Measurements from ENCODE around the gene TSC22D4. TPM values are rescaled to one million over a fixed set of nuclear protein-coding genes. Genes with fewer than 3 reads are reported as not detected.

The TSC22D4 gene
- total and polyA plus RNA-seq, 9 of the 15 experiments (the other 6 are each of a cell fraction or from before 2014, with no cell fraction given), result 0.37 to 107 (median 28.7) TPM

DNA sequence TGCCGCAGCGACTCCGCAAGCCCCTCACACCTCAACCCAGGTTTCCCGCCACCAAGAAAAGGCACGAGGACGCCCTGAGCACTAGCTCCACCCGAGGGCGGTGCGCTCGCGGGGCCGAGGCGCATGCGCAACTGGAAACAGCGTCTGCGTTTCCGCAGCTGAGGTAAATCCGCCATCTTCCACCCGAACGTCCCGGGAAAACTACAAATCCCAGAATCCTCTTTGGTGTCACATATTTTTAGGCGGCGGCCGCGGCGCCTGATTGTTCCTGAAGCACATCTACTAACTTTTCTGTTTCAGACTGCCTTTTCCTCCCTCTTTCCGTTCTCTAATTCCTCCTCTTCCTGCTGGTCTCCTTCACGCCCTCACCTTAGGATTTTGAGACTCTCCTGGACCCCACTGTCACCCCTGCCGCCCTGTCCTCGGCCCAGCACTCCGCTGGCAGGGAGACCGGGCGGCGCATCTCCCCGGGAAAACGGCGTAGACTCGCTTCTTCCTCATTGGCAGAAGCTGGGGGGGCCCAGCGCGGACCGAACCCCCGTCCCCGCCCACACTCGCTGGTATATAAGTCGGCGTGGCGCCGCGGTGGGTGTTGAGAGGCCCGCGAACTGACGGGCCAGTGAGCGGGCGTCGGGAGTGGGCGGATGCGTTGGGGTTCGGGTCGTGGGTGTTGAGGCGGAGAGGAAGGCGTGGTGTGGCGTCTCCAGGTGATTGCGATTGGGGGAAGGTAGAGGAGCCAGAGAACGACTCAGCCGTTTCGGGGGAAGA is 50.6 kb downstream of the TSC22D4 start, which contains the start of gene ZCWPW1 (continued):
- TF ChIP-seq, protein P1, sequence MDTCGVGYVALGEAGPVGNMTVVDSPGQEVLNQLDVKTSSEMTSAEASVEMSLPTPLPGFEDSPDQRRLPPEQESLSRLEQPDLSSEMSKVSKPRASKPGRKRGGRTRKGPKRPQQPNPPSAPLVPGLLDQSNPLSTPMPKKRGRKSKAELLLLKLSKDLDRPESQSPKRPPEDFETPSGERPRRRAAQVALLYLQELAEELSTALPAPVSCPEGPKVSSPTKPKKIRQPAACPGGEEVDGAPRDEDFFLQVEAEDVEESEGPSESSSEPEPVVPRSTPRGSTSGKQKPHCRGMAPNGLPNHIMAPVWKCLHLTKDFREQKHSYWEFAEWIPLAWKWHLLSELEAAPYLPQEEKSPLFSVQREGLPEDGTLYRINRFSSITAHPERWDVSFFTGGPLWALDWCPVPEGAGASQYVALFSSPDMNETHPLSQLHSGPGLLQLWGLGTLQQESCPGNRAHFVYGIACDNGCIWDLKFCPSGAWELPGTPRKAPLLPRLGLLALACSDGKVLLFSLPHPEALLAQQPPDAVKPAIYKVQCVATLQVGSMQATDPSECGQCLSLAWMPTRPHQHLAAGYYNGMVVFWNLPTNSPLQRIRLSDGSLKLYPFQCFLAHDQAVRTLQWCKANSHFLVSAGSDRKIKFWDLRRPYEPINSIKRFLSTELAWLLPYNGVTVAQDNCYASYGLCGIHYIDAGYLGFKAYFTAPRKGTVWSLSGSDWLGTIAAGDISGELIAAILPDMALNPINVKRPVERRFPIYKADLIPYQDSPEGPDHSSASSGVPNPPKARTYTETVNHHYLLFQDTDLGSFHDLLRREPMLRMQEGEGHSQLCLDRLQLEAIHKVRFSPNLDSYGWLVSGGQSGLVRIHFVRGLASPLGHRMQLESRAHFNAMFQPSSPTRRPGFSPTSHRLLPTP (IDR thresholded peaks at IDR 0.05; ENCODE audit: borderline replicate concordance, extremely low read depth, insufficient read length), result no peak
- TF ChIP-seq CAMTA2 (CRISPR knock-in tag; conservative IDR thresholded peaks at IDR 0.05), result peak; percentile 94
- TF ChIP-seq NR3C1 (CRISPR knock-in tag; IDR thresholded peaks at IDR 0.05), result peak; percentile 95
- no peak; the same call in 1 of the 2 replicates for TF ChIP-seq CHD2 (IDR thresholded peaks at IDR 0.05; ENCODE audit: low read depth, low read length)
- no peak for TF ChIP-seq ZZZ3 (IDR thresholded peaks at IDR 0.05)
- TF ChIP-seq, protein P2, sequence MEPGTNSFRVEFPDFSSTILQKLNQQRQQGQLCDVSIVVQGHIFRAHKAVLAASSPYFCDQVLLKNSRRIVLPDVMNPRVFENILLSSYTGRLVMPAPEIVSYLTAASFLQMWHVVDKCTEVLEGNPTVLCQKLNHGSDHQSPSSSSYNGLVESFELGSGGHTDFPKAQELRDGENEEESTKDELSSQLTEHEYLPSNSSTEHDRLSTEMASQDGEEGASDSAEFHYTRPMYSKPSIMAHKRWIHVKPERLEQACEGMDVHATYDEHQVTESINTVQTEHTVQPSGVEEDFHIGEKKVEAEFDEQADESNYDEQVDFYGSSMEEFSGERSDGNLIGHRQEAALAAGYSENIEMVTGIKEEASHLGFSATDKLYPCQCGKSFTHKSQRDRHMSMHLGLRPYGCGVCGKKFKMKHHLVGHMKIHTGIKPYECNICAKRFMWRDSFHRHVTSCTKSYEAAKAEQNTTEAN (CRISPR knock-in tag; IDR thresholded peaks at IDR 0.05), result peak; percentile 93
- TF ChIP-seq, protein P3, sequence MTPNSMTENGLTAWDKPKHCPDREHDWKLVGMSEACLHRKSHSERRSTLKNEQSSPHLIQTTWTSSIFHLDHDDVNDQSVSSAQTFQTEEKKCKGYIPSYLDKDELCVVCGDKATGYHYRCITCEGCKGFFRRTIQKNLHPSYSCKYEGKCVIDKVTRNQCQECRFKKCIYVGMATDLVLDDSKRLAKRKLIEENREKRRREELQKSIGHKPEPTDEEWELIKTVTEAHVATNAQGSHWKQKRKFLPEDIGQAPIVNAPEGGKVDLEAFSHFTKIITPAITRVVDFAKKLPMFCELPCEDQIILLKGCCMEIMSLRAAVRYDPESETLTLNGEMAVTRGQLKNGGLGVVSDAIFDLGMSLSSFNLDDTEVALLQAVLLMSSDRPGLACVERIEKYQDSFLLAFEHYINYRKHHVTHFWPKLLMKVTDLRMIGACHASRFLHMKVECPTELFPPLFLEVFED (CRISPR knock-in tag; conservative IDR thresholded peaks at IDR 0.05), result peak; percentile 99
- TF ChIP-seq MCM2 (IDR thresholded peaks at IDR 0.05; ENCODE audit: low read depth), result no peak
- TF ChIP-seq OTX1 (CRISPR knock-in tag; IDR thresholded peaks at IDR 0.05), result peak; percentile 98
- TF ChIP-seq, protein P4, sequence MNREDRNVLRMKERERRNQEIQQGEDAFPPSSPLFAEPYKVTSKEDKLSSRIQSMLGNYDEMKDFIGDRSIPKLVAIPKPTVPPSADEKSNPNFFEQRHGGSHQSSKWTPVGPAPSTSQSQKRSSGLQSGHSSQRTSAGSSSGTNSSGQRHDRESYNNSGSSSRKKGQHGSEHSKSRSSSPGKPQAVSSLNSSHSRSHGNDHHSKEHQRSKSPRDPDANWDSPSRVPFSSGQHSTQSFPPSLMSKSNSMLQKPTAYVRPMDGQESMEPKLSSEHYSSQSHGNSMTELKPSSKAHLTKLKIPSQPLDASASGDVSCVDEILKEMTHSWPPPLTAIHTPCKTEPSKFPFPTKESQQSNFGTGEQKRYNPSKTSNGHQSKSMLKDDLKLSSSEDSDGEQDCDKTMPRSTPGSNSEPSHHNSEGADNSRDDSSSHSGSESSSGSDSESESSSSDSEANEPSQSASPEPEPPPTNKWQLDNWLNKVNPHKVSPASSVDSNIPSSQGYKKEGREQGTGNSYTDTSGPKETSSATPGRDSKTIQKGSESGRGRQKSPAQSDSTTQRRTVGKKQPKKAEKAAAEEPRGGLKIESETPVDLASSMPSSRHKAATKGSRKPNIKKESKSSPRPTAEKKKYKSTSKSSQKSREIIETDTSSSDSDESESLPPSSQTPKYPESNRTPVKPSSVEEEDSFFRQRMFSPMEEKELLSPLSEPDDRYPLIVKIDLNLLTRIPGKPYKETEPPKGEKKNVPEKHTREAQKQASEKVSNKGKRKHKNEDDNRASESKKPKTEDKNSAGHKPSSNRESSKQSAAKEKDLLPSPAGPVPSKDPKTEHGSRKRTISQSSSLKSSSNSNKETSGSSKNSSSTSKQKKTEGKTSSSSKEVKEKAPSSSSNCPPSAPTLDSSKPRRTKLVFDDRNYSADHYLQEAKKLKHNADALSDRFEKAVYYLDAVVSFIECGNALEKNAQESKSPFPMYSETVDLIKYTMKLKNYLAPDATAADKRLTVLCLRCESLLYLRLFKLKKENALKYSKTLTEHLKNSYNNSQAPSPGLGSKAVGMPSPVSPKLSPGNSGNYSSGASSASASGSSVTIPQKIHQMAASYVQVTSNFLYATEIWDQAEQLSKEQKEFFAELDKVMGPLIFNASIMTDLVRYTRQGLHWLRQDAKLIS (CRISPR knock-in tag; IDR thresholded peaks at IDR 0.05), result peak; percentile 98
- no peak for TF ChIP-seq ZKSCAN3 (CRISPR knock-in tag; IDR thresholded peaks at IDR 0.05)
- TF ChIP-seq ZNF165 (CRISPR knock-in tag; IDR thresholded peaks at IDR 0.05; ENCODE audit: borderline replicate concordance), result 0 out of 2 replicates have a peak, but pooled peaks have one; percentile 7
- TF ChIP-seq ZNF551 (CRISPR knock-in tag; IDR thresholded peaks at IDR 0.05), result no peak
- peak; percentile 58; the same call in 1 of the 2 replicates for TF ChIP-seq ARID2 (IDR thresholded peaks at IDR 0.05)
- peak; percentile 86 to 89 for TF ChIP-seq SIN3A (IDR thresholded peaks at IDR 0.05; ENCODE audit: borderline replicate concordance in 2 of 2, control insufficient read depth in 1 of 2, low read depth in 2 of 2, low read length in 2 of 2)

Data from K562 (cell line).